Measurements from ENCODE around the gene CARHSP1. TPM values are rescaled to one million over a fixed set of nuclear protein-coding genes. Genes with fewer than 3 reads are reported as not detected.
"Not testable (repeated sequence)": the region's sequence is repeated elsewhere in the genome, so short reads cannot be mapped to it uniquely, and the experiment has no call there.

The CARHSP1 gene
- total RNA-seq, 1 donor from 2014 or later: 115 TPM

DNA sequence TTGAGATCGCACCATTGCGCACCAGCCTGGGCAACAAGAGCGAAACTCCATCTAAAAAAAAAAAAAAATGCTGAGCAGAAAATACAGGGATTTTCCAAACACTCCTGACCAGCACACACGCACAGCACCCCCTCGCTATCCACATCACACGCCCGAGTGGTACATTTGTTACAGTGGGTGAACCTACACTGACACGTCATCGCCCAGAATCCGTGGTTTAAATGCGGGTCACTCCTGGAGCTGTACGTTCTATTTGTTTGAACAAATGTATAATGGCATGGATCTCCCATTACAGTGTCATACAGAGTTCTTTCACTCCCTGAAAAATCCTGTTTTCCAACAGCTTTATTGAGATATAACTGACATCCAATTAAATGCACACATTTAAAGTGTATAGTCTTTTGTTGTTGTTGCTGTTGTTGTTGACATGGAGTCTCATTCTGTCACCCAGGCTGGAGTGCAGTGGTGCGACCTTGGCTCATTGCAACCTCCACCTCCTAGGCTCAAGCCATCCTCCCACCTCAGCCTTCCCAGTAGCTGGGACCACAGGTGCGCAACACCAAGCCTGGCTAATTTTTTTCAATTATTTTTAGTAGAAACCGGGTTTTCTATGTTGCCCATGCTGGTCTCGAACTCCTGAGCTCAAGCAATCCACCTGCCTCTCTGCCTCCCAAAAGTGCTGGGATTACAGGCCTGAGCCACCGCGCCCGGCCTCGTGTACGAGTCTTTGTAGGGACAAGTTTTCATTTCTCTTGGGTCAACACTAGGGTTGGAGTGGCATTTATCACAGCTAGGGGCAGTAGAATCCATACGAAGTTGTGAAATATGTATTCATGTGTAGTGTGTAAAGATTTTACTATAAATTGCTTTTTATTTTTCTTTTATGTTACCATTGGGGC lies 4.4 kb upstream of the CARHSP1 start:
- H3K4me1 Mint-ChIP-seq: peaks cover 16% of the 10 kb centered on the region
- Histone ChIP-seq H3K36me3 (no peaks in the 10 kb centered on the region), H3K4me2 (no peak overlapping the region), H2AFZ (replicated peaks) (no peak overlapping the region), H3K9me3 (ENCODE audit: low read depth) (no peaks in the 10 kb centered on the region), H4K20me1 (ENCODE audit: low read depth) (peaks cover 1% of the 10 kb centered on the region), H3K4me1 (peaks cover 6% of the 10 kb centered on the region), H3K27ac (no peak overlapping the region), H3K9ac (no peak overlapping the region), H3K4me3 (no peak overlapping the region), H3K27me3 (no peaks in the 10 kb centered on the region), H3F3A (ENCODE audit: low read depth) (peaks cover 11% of the 10 kb centered on the region), H3K79me2 (ENCODE audit: low read depth) (peaks cover 5% of the 10 kb centered on the region)
- H3K4me3 Mint-ChIP-seq: no peak overlapping the region
- no peaks in the 10 kb centered on the region for H3K36me3 Mint-ChIP-seq
- peak overlapping the region; percentile 63 for H3K27ac Mint-ChIP-seq
- no peaks in the 10 kb centered on the region for H3K9me3 Mint-ChIP-seq
- no peak for DNase-seq (ENCODE audit: low spot score)
- H3K27me3 Mint-ChIP-seq (ENCODE audit: insufficient read depth, low read depth): peaks cover 7% of the 10 kb centered on the region
- TF ChIP-seq EZH2phosphoT487 (IDR thresholded peaks at IDR 0.05): no peak
- TF ChIP-seq EZH2 (IDR thresholded peaks at IDR 0.05): no peak
- TF ChIP-seq, protein P1, sequence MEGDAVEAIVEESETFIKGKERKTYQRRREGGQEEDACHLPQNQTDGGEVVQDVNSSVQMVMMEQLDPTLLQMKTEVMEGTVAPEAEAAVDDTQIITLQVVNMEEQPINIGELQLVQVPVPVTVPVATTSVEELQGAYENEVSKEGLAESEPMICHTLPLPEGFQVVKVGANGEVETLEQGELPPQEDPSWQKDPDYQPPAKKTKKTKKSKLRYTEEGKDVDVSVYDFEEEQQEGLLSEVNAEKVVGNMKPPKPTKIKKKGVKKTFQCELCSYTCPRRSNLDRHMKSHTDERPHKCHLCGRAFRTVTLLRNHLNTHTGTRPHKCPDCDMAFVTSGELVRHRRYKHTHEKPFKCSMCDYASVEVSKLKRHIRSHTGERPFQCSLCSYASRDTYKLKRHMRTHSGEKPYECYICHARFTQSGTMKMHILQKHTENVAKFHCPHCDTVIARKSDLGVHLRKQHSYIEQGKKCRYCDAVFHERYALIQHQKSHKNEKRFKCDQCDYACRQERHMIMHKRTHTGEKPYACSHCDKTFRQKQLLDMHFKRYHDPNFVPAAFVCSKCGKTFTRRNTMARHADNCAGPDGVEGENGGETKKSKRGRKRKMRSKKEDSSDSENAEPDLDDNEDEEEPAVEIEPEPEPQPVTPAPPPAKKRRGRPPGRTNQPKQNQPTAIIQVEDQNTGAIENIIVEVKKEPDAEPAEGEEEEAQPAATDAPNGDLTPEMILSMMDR (IDR thresholded peaks at IDR 0.05): no peak

DNA sequence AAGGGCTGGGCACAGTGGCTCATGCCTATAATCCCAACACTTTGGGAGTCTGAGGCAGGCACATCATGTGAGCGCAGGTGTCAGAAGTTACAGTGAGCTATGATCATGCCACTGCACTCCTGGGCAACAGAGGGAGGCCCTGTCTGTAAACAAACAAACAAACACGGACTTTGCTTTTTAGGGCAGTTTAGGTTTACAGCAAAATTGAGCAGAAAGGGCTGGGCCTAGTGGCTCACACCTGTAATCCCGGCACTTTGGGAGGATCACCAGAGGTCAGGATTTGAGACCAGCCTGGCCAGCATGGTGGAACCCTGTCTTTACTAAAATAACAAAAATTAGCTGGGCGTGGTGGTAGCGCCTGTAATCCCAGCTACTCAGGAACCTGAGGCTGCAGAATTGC lies 3.3 kb upstream of the CARHSP1 start:
- no peak overlapping the region for H3K4me2 ChIP-seq
- H3K9ac ChIP-seq: no peak overlapping the region

DNA sequence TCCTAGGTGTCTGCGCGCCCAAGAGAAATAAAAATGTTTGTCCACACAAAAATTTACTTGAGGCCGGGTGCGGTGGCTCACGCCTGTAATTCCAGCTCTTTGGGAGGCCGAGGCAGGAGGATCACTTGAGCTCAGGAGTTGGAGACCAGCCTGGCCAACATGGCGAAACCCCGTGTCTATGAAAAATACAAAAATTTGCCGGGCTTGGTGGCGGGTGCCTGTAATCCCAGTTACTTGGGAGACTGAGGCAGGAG lies 1.1 kb upstream of the CARHSP1 start:
- not testable (repeated sequence) for H3K36me3 ChIP-seq; H3K9me3 ChIP-seq (ENCODE audit: low read depth); H3K27me3 ChIP-seq; H3K36me3 Mint-ChIP-seq; H3K9ac ChIP-seq; H3K27ac Mint-ChIP-seq; H3K4me3 ChIP-seq; DNase-seq (ENCODE audit: low spot score); H3K27ac ChIP-seq; H3K9me3 Mint-ChIP-seq; H3K4me3 Mint-ChIP-seq
- peaks cover 43% of the 10 kb centered on the region for H3K4me1 Mint-ChIP-seq
- peak overlapping the region; percentile 85 for H2AFZ ChIP-seq (replicated peaks)
- H4K20me1 ChIP-seq (ENCODE audit: low read depth): peaks cover 32% of the 10 kb centered on the region
- peaks cover 13% of the 10 kb centered on the region for H3K27me3 Mint-ChIP-seq (ENCODE audit: insufficient read depth, low read depth)
- H3K79me2 ChIP-seq (ENCODE audit: low read depth): peaks cover 38% of the 10 kb centered on the region
- peaks cover 20% of the 10 kb centered on the region for H3K4me1 ChIP-seq
- H3F3A ChIP-seq (ENCODE audit: low read depth): peaks cover 41% of the 10 kb centered on the region
- H3K4me2 ChIP-seq: peak overlapping the region; percentile 89

More for the DNA sequence above, 3.3 kb upstream of the CARHSP1 start:
- H3K4me1 Mint-ChIP-seq: peaks cover 26% of the 10 kb centered on the region
- no peaks in the 10 kb centered on the region for H3K9me3 Mint-ChIP-seq
- H3K27ac Mint-ChIP-seq: no peak overlapping the region
- H4K20me1 ChIP-seq (ENCODE audit: low read depth): peaks cover 12% of the 10 kb centered on the region
- H3K36me3 ChIP-seq: no peaks in the 10 kb centered on the region
- H3K4me1 ChIP-seq: peaks cover 6% of the 10 kb centered on the region
- TF ChIP-seq, protein P1 (IDR thresholded peaks at IDR 0.05): no peak
- no peak for TF ChIP-seq EZH2 (IDR thresholded peaks at IDR 0.05)
- no peak for TF ChIP-seq EZH2phosphoT487 (IDR thresholded peaks at IDR 0.05)
- H3K27me3 ChIP-seq: no peaks in the 10 kb centered on the region
- no peak overlapping the region for H3K4me3 ChIP-seq
- DNase-seq (ENCODE audit: low spot score): no peak
- H2AFZ ChIP-seq (replicated peaks): no peak overlapping the region
- no peaks in the 10 kb centered on the region for H3K36me3 Mint-ChIP-seq
- H3K79me2 ChIP-seq (ENCODE audit: low read depth): peaks cover 17% of the 10 kb centered on the region
- no peak overlapping the region for H3K27ac ChIP-seq
- peaks cover 11% of the 10 kb centered on the region for H3K27me3 Mint-ChIP-seq (ENCODE audit: insufficient read depth, low read depth)
- no peaks in the 10 kb centered on the region for H3K9me3 ChIP-seq (ENCODE audit: low read depth)
- H3K4me3 Mint-ChIP-seq: no peak overlapping the region
- H3F3A ChIP-seq (ENCODE audit: low read depth): peaks cover 22% of the 10 kb centered on the region
